HUES6 (cell line): ENCODE results near the gene UCHL3.

Experiments
- H3K27ac ChIP-seq: 2 replicates; pipeline ENCODE4 v1.7.0; 2013; ENCODE audit warnings: low read depth, mild to moderate bottlenecking, low read length, inconsistent platforms
- H3K27me3 ChIP-seq: 2 replicates; pipeline ENCODE4 v1.6.1; 2013; ENCODE audit warnings: low read length; ENCODE audit not compliant: control insufficient read depth, insufficient read depth
- H3K36me3 ChIP-seq: 2 replicates; pipeline ENCODE4 v1.6.1; 2013; ENCODE audit warnings: low read length; ENCODE audit not compliant: control insufficient read depth, insufficient read depth
- H3K4me1 ChIP-seq: 2 replicates; pipeline ENCODE4 v1.6.1; 2013; ENCODE audit warnings: low read length; ENCODE audit not compliant: control insufficient read depth, insufficient read depth
- H3K4me3 ChIP-seq: 2 replicates; pipeline ENCODE4 v1.5.1; 2013; ENCODE audit warnings: low read depth, low read length
- H3K9ac ChIP-seq: one replicate; pipeline ENCODE4 v1.6.1; 2013; ENCODE audit warnings: mild to moderate bottlenecking, low read length
- H3K9me3 ChIP-seq: 2 replicates; pipeline ENCODE4 v1.6.1; 2013; ENCODE audit warnings: low read depth, low read length; ENCODE audit not compliant: control insufficient read depth, insufficient read depth

The UCHL3 gene

DNA sequence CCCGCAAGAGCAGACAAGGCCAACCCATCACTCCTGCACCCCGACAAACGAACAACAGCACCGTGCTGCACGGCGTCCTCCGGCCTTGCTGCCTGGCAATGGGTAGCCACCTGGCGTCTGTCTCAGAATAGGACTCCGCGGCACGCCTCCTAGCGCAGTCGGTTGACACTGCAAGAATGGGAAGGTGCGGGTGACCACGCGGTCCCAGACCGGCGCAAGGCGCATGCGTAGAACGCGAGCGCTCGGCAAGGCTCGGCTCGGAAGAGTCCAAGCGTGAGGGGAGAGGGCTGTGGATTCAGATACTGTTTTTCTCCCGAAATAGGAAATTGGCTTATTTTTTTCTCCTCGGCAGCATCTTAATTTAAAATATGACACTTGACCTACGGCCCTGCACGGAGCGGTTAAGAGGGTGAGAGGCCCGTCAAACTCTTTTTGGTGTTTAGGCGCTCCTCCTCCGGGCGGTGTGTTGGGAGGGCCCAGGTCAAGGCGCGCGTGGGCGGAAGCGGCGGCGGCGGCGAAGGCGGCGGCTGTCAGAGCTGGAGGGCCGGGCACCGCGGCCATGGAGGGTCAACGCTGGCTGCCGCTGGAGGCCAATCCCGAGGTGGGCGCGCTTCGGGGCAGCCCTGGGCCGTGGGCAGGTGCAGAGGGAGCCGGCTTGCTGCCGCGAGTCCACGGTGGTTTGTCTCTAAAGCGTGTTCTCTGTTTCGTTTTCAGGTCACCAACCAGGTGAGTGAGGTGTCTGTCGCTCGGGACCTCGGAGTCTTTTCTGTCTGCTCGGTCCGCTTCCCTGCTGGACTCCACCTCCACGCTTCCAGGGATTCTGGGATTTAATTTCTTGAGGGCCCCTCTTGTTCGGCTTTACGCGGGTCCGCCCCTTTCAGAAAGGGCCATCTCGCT lies at the start of gene UCHL3:
Gene UCHL3 (plus strand): TSS at position 530 of the 897 bp plus-strand sequence. CDS start 30 bp downstream, at position 560.
- H3K9me3 ChIP-seq: no peaks in the 10 kb centered on the region
- H3K9ac ChIP-seq: peak within 1 kb of the TSS; percentile 98
- peak within 1 kb of the TSS; percentile 99 for H3K27ac ChIP-seq
- peaks cover 9% of the 10 kb centered on the region for H3K4me1 ChIP-seq
- H3K27me3 ChIP-seq: no peaks in the 10 kb centered on the region
- peaks cover 7% of the 10 kb centered on the region; the same call in 1 of the 2 replicates for H3K36me3 ChIP-seq
- H3K4me3 ChIP-seq: peak within 1 kb of the TSS; percentile 89

DNA sequence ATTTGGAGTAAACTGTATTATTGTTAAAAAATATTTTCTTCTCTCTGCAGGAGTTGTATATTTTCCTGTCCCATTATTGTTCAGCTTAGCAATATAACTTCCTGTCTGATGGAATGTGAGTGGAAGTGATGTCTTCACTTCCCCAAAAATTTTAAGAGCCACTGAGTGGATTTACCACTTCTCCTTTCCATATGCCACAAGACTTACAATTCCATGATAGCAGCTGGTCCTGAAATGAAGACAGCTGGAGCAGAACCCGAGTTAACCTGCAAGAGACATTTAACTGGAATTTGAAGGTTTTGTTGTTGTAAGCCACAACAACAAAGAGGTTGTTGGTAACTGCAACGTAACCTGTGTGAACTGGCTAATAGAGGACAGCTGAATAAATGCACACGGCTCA lies 44.3 kb upstream of the UCHL3 start:
- Histone ChIP-seq H3K27me3 (no peaks in the 10 kb centered on the region), H3K4me3 (no peak overlapping the region), H3K27ac (no peak overlapping the region), H3K9ac (no peak overlapping the region), H3K4me1 (no peaks in the 10 kb centered on the region), H3K36me3 (no peaks in the 10 kb centered on the region), H3K9me3 (no peaks in the 10 kb centered on the region)

DNA sequence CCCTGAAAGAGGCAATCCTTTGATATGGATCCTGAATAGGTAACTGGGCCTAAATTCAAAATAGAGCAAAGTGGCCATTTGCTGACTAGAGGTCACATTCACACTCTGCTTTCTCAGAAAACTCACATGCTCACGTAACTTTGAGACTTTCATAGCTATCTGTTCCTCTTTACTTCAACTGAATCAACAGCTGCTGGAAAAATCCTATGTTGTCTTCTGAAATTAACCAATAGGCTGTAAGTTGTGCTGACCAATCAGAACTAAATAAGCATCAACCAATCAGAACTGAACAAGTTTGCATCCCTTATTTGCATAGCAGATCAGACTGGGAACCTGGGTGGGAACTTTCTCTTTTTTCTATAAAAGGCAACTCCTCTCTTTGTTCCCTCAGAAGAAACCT lies 43.6 kb upstream of the UCHL3 start:
- Histone ChIP-seq H3K9ac (no peak overlapping the region), H3K27me3 (no peaks in the 10 kb centered on the region), H3K4me1 (no peaks in the 10 kb centered on the region), H3K4me3 (no peak overlapping the region), H3K36me3 (no peaks in the 10 kb centered on the region), H3K27ac (no peak overlapping the region), H3K9me3 (no peaks in the 10 kb centered on the region)

- no peak overlapping the region for H3K9ac ChIP-seq
- H3K27ac ChIP-seq: no peak overlapping the region
- H3K36me3 ChIP-seq: no peaks in the 10 kb centered on the region
- no peaks in the 10 kb centered on the region for H3K9me3 ChIP-seq
- no peak overlapping the region for H3K4me3 ChIP-seq
- H3K27me3 ChIP-seq: no peaks in the 10 kb centered on the region
- no peaks in the 10 kb centered on the region for H3K4me1 ChIP-seq
Measured at GRCh38 chr13:75507027-75508001, 42.3 kb upstream of the UCHL3 start.

DNA sequence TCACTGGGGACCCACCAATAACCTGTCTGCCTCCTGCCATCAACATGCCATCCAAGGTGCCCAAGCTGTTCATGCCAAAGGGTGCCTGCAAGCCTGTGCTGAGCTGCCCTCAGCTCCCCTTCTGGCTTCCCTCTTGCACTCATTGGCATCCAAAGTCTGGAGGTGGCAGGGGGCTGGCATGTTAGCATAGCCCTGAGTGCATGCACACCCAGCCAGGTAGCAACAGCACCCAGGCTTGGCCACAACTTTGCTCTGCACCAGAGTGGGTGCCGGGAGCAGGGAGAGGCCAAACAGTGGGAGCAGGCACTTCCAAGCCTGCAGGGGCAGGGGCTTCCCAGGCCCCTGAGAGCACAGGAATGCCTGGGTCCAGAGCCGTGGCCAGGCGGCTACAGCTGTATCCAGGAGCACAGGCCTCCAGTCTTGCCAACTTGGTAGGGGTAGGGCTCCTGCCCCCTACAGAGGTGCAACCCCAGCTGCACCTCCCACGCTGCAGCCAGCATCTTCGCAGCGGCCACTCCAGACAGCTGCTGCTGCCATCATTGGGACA lies 41.5 kb upstream of the UCHL3 start:
- Histone ChIP-seq H3K4me3 (no peak overlapping the region), H3K27me3 (no peaks in the 10 kb centered on the region), H3K36me3 (no peaks in the 10 kb centered on the region), H3K27ac (no peak overlapping the region), H3K4me1 (no peaks in the 10 kb centered on the region), H3K9ac (no peak overlapping the region), H3K9me3 (no peaks in the 10 kb centered on the region)

DNA sequence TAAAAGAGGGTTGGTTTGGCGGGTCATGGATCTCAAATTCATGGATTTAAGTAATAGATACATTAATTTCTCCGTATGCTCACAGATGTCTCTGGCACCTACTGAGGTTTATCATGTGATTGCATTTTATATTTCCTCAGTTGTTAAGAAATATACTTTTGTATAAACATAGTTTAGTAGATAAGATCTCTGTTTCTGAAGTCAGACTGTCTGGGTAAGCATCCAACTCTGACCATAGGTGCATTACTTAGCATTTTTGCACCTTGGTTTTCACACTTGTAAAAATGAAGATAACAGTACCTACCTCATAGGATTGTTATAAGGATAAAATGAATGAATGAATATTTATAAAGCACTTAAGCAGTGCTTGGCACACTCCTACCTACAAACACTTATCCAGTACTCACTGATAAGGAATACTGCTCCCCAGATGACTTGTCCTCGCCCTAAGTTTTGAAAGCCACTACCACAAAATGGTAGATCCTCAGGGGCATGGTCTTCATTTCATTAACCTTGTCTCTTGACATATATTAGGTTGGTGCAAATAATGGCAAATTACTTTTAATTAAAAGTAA lies 38.5 kb upstream of the UCHL3 start:
- H3K27ac ChIP-seq: no peak overlapping the region
- H3K27me3 ChIP-seq: no peaks in the 10 kb centered on the region
- H3K9ac ChIP-seq: no peak overlapping the region
- no peaks in the 10 kb centered on the region for H3K36me3 ChIP-seq
- H3K4me3 ChIP-seq: no peak overlapping the region
- no peaks in the 10 kb centered on the region for H3K4me1 ChIP-seq
- H3K9me3 ChIP-seq: no peaks in the 10 kb centered on the region

DNA sequence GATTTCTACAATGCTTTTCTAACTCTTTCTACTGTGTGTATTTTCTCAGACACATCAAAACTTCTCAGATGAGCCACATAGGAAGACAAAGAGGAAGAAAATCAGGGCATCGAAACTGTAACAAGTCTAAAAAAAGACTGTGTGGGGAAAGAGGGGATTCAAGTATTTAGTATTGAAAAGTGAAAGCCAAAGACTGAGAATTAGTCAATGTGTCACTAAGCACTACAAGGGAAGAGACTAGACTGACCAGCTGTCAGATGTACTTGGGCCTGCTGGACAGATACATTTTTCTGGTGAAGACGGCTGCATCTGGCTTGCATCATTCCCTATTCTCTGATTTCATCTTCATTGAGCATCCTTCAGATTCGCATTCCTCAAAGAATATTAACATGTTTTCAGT lies 37.3 kb upstream of the UCHL3 start:
- Histone ChIP-seq H3K4me1 (no peaks in the 10 kb centered on the region), H3K4me3 (no peak overlapping the region), H3K9me3 (no peaks in the 10 kb centered on the region), H3K27me3 (no peaks in the 10 kb centered on the region), H3K27ac (no peak overlapping the region), H3K9ac (no peak overlapping the region), H3K36me3 (no peaks in the 10 kb centered on the region)

DNA sequence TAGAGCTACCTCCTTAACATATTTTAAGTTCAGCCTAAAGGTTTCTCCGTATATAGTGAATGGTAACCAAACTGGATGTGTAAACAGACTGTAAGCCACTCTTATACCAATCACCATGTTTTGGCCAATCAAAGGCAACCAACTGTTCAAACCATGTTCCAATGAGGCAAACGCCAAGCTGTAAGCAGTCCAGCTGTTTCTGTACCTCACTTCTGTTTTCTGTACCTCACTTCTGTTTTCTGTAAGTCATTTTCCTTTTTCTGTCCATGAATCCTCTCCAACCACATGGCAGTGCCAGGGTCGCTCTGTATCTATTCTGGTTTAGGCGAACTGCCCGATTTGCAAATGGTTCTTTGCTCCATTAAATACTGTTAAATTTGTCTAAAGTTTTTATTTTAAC lies 36.3 kb upstream of the UCHL3 start:
- no peak overlapping the region for H3K4me3 ChIP-seq
- H3K27me3 ChIP-seq: no peaks in the 10 kb centered on the region
- no peaks in the 10 kb centered on the region for H3K4me1 ChIP-seq
- H3K9me3 ChIP-seq: peaks cover 4% of the 10 kb centered on the region; the same call in 1 of the 2 replicates
- H3K36me3 ChIP-seq: no peaks in the 10 kb centered on the region
- no peak overlapping the region for H3K27ac ChIP-seq
- H3K9ac ChIP-seq: no peak overlapping the region

- H3K27me3 ChIP-seq: no peaks in the 10 kb centered on the region
- no peaks in the 10 kb centered on the region for H3K36me3 ChIP-seq
- H3K27ac ChIP-seq: no peak overlapping the region
- H3K9me3 ChIP-seq: peaks cover 12% of the 10 kb centered on the region
- no peak overlapping the region for H3K9ac ChIP-seq
- H3K4me3 ChIP-seq: no peak overlapping the region
- H3K4me1 ChIP-seq: no peaks in the 10 kb centered on the region
Measured at GRCh38 chr13:75514080-75514995, 35.3 kb upstream of the UCHL3 start.
